HG03575 (cell line): ENCODE results near the gene SPTY2D1.
"Not testable (repeated sequence)": the region's sequence is repeated elsewhere in the genome, so short reads cannot be mapped to it uniquely, and the experiment has no call there.

ENCODE experiments used
- ATAC-seq: cut with Tn5 transposase; IDR thresholded peaks from one replicate; pipeline ENCODE4 v1.9.1; 2021; ENCODE audit not compliant: unreplicated experiment, insufficient number of reproducible peaks, low FRiP score; ENCODE audit errors: extremely low read depth

Gene SPTY2D1

GRCh38 chr11:18634140-18635032 is at the start of gene SPTY2D1:
TSS of gene SPTY2D1 (minus strand) at chr11:18634342. CDS start at chr11:18634257, 85 bp downstream.
- peak; percentile 78 for ATAC-seq

GRCh38 chr11:18682466-18682865 is 48.3 kb upstream of the SPTY2D1 start:
- no peak for ATAC-seq

- not testable (repeated sequence) for ATAC-seq
Observed at GRCh38 chr11:18681949-18682348, 47.8 kb upstream of the SPTY2D1 start.

GRCh38 chr11:18677560-18677959 is 43.4 kb upstream of the SPTY2D1 start:
- ATAC-seq, result no peak

GRCh38 chr11:18676803-18677202 is 42.7 kb upstream of the SPTY2D1 start:
- ATAC-seq, result no peak

GRCh38 chr11:18672209-18672608 is 38.1 kb upstream of the SPTY2D1 start:
- ATAC-seq, result not testable (repeated sequence)

- no peak for ATAC-seq
Observed at GRCh38 chr11:18671246-18671645, 37.1 kb upstream of the SPTY2D1 start.

- no peak for ATAC-seq
Observed at GRCh38 chr11:18669711-18670110, 35.6 kb upstream of the SPTY2D1 start.

GRCh38 chr11:18669219-18669596 is 35.1 kb upstream of the SPTY2D1 start:
- ATAC-seq, result no peak

GRCh38 chr11:18668131-18668530 is 34.0 kb upstream of the SPTY2D1 start:
- no peak for ATAC-seq

- ATAC-seq, result not testable (repeated sequence)
Observed at GRCh38 chr11:18665353-18665872, 31.3 kb upstream of the SPTY2D1 start.

- ATAC-seq, result no peak
Observed at GRCh38 chr11:18657673-18658072, 23.5 kb upstream of the SPTY2D1 start.

GRCh38 chr11:18650859-18651557 is 16.9 kb upstream of the SPTY2D1 start:
- no peak for ATAC-seq

- ATAC-seq, result no peak
Observed at GRCh38 chr11:18650353-18650752, 16.2 kb upstream of the SPTY2D1 start.

- not testable (repeated sequence) for ATAC-seq
Observed at GRCh38 chr11:18643034-18643433, 8.9 kb upstream of the SPTY2D1 start.

- ATAC-seq, result no peak
Observed at GRCh38 chr11:18641677-18642076, 7.5 kb upstream of the SPTY2D1 start.

GRCh38 chr11:18633256-18634139 is 644 bp downstream of the SPTY2D1 start:
- no peak for ATAC-seq

GRCh38 chr11:18632841-18633240 is 1.3 kb downstream of the SPTY2D1 start:
- ATAC-seq, result no peak

- ATAC-seq, result no peak
Observed at GRCh38 chr11:18624161-18624560, 10.0 kb downstream of the SPTY2D1 start.
